Measurements from ENCODE around the gene KIAA1671.

Gene KIAA1671

DNA sequence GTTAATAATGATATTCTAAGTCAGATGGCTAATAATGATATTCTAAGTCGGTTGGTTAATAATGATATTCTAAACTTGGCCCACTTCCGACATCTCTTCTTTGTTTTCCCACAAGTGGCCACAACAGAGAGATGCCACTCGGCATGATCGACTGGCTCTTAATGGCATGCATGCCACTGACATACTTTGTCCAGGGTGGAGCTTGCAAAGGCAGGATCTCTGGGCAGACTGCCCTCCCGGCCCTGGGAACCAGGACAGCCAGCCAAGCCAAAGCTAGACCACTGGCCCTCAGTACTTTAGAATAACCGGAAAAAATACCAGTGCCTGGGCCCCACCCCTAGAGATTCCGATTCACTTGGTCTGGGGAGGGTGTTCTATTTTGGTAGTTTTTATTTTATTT is 78.1 kb downstream of the KIAA1671 start:
- Histone ChIP-seq H3K4me1 (ENCODE audit: insufficient read depth, low read length, poor library complexity, severe bottlenecking) (no peaks in the 10 kb centered on the region), H3K36me3 (ENCODE audit: insufficient read depth, low read length) (no peaks in the 10 kb centered on the region), H3K4me3 (ENCODE audit: low read length, poor library complexity, severe bottlenecking) (no peak overlapping the region), H3K9me2 (replicated peaks; ENCODE audit: low read depth, low read length) (no peaks in the 10 kb centered on the region), H3K9ac (ENCODE audit: low read depth, low read length, poor library complexity, severe bottlenecking) (no peak overlapping the region), H3F3A (ENCODE audit: low read depth) (no peaks in the 10 kb centered on the region), H3K27me3 (ENCODE audit: insufficient read depth, low read length, poor library complexity, severe bottlenecking) (no peaks in the 10 kb centered on the region), H3K79me2 (ENCODE audit: insufficient read depth, low read length) (no peaks in the 10 kb centered on the region), H3K9me3 (ENCODE audit: insufficient read depth, low read depth, low read length) (no peaks in the 10 kb centered on the region), H3K4me2 (ENCODE audit: low read depth, low read length, poor library complexity, severe bottlenecking) (no peak overlapping the region), H2AFZ (ENCODE audit: low read length) (no peak overlapping the region), H4K20me1 (ENCODE audit: insufficient read depth, low read length, poor library complexity, severe bottlenecking) (no peaks in the 10 kb centered on the region)
- no peak for TF ChIP-seq EZH2phosphoT487 (IDR thresholded peaks at IDR 0.05; ENCODE audit: borderline replicate concordance)
- TF ChIP-seq, protein P1, sequence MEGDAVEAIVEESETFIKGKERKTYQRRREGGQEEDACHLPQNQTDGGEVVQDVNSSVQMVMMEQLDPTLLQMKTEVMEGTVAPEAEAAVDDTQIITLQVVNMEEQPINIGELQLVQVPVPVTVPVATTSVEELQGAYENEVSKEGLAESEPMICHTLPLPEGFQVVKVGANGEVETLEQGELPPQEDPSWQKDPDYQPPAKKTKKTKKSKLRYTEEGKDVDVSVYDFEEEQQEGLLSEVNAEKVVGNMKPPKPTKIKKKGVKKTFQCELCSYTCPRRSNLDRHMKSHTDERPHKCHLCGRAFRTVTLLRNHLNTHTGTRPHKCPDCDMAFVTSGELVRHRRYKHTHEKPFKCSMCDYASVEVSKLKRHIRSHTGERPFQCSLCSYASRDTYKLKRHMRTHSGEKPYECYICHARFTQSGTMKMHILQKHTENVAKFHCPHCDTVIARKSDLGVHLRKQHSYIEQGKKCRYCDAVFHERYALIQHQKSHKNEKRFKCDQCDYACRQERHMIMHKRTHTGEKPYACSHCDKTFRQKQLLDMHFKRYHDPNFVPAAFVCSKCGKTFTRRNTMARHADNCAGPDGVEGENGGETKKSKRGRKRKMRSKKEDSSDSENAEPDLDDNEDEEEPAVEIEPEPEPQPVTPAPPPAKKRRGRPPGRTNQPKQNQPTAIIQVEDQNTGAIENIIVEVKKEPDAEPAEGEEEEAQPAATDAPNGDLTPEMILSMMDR (conservative IDR thresholded peaks at IDR 0.05; ENCODE audit: low read length), result no peak

DNA sequence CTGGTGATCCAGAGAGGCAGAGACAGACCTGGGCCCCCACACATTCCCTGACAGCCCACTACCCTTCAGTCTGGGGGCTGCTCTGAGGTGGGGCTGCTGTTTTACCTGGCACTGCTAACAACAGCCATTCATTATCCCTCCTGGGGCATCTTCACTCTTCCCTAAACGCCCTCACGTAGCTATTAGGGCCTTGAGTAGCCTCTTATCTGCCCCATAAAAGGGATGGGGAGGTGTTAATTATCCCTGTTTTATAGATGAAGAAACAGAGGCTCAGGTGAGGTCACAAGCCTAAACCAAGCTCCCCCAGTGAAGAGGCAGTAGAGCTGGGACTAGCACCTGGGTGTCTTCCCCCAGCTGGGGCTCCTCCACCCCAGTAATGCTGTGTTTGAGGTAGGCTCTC is 79.5 kb downstream of the KIAA1671 start:
- no peak overlapping the region for H3K4me2 ChIP-seq (ENCODE audit: low read depth, low read length, poor library complexity, severe bottlenecking)

DNA sequence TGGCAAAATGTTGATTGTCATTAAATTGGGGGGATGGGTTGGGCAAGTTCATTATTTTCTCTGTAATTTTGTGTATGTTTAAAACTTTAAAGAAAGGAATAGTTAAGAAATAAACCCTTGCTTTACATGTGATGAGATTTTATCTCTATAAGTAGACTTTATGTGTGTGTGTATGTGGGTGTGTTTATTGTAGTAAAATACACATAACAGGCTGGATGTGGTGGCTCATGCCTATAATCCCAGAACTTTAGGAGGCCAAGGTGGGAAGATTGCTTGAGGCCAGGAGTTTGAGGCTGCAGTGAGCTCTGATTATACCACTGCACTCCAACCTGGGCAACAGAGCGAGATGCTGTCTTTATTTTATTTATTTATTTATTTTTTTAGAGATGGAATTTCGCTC is 83.2 kb downstream of the KIAA1671 start:
- no peak overlapping the region for H2AFZ ChIP-seq (ENCODE audit: low read length)
- no peaks in the 10 kb centered on the region for H3K9me3 ChIP-seq (ENCODE audit: insufficient read depth, low read depth, low read length)
- H3K9me2 ChIP-seq (replicated peaks; ENCODE audit: low read depth, low read length), result no peaks in the 10 kb centered on the region
- no peaks in the 10 kb centered on the region for H4K20me1 ChIP-seq (ENCODE audit: insufficient read depth, low read length, poor library complexity, severe bottlenecking)
- H3K4me1 ChIP-seq (ENCODE audit: insufficient read depth, low read length, poor library complexity, severe bottlenecking), result no peaks in the 10 kb centered on the region
- no peaks in the 10 kb centered on the region for H3K79me2 ChIP-seq (ENCODE audit: insufficient read depth, low read length)
- no peaks in the 10 kb centered on the region for H3F3A ChIP-seq (ENCODE audit: low read depth)
- H3K27me3 ChIP-seq (ENCODE audit: insufficient read depth, low read length, poor library complexity, severe bottlenecking), result no peaks in the 10 kb centered on the region
- no peak overlapping the region for H3K4me3 ChIP-seq (ENCODE audit: low read length, poor library complexity, severe bottlenecking)
- H3K4me2 ChIP-seq (ENCODE audit: low read depth, low read length, poor library complexity, severe bottlenecking), result no peak overlapping the region
- H3K9ac ChIP-seq (ENCODE audit: low read depth, low read length, poor library complexity, severe bottlenecking), result no peak overlapping the region
- TF ChIP-seq EZH2phosphoT487 (IDR thresholded peaks at IDR 0.05; ENCODE audit: borderline replicate concordance), result no peak
- TF ChIP-seq, protein P1 (conservative IDR thresholded peaks at IDR 0.05; ENCODE audit: low read length), result no peak
- H3K36me3 ChIP-seq (ENCODE audit: insufficient read depth, low read length), result no peaks in the 10 kb centered on the region

More for the DNA sequence above, 79.5 kb downstream of the KIAA1671 start:
- TF ChIP-seq, protein P1 (conservative IDR thresholded peaks at IDR 0.05; ENCODE audit: low read length), result no peak
- TF ChIP-seq EZH2phosphoT487 (IDR thresholded peaks at IDR 0.05; ENCODE audit: borderline replicate concordance), result no peak
- Histone ChIP-seq H3K4me3 (ENCODE audit: low read length, poor library complexity, severe bottlenecking) (no peak overlapping the region), H3K36me3 (ENCODE audit: insufficient read depth, low read length) (no peaks in the 10 kb centered on the region), H3K79me2 (ENCODE audit: insufficient read depth, low read length) (no peaks in the 10 kb centered on the region), H3K9me2 (replicated peaks; ENCODE audit: low read depth, low read length) (no peaks in the 10 kb centered on the region), H3F3A (ENCODE audit: low read depth) (no peaks in the 10 kb centered on the region), H3K27me3 (ENCODE audit: insufficient read depth, low read length, poor library complexity, severe bottlenecking) (no peaks in the 10 kb centered on the region), H3K4me1 (ENCODE audit: insufficient read depth, low read length, poor library complexity, severe bottlenecking) (no peaks in the 10 kb centered on the region), H3K9ac (ENCODE audit: low read depth, low read length, poor library complexity, severe bottlenecking) (no peak overlapping the region), H2AFZ (ENCODE audit: low read length) (no peak overlapping the region), H3K9me3 (ENCODE audit: insufficient read depth, low read depth, low read length) (no peaks in the 10 kb centered on the region), H4K20me1 (ENCODE audit: insufficient read depth, low read length, poor library complexity, severe bottlenecking) (no peaks in the 10 kb centered on the region)

Data from Loucy (cell line).